Hematopoietic multipotent progenitor cell treated with erythropoietin and hydrocortisone succinate and interleukin-3 and kit ligand, for 15 days (in vitro differentiated cells): ENCODE measurements around the gene KLK4.

Experiments used
- DNase-seq: peaks from one replicate; pipeline ENCODE4 v3.0.0-alpha.2; 2015; ENCODE audit warnings: low spot score

KLK4 gene

DNA sequence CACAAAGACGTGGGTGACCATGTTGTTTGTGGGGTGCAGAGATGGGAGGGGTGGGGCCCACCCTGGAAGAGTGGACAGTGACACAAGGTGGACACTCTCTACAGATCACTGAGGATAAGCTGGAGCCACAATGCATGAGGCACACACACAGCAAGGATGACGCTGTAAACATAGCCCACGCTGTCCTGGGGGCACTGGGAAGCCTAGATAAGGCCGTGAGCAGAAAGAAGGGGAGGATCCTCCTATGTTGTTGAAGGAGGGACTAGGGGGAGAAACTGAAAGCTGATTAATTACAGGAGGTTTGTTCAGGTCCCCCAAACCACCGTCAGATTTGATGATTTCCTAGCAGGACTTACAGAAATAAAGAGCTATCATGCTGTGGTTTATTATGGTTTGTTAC is 32.3 kb downstream of the KLK4 start:
- DNase-seq, result no peak

DNA sequence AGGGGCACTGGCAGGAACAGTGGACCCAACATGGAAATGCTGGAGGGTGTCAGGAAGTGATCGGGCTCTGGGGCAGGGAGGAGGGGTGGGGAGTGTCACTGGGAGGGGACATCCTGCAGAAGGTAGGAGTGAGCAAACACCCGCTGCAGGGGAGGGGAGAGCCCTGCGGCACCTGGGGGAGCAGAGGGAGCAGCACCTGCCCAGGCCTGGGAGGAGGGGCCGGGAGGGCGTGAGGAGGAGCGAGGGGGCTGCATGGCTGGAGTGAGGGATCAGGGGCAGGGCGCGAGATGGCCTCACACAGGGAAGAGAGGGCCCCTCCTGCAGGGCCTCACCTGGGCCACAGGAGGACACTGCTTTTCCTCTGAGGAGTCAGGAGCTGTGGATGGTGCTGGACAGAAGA is 33.9 kb downstream of the KLK4 start:
- DNase-seq, result no peak

DNA sequence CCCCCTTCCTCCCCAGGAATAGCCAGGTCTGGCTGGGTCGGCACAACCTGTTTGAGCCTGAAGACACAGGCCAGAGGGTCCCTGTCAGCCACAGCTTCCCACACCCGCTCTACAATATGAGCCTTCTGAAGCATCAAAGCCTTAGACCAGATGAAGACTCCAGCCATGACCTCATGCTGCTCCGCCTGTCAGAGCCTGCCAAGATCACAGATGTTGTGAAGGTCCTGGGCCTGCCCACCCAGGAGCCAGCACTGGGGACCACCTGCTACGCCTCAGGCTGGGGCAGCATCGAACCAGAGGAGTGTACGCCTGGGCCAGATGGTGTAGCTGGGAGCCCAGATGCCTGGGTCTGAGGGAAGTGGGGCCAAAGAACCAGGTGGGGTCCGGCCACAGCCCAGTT is 34.7 kb downstream of the KLK4 start:
- no peak for DNase-seq

DNA sequence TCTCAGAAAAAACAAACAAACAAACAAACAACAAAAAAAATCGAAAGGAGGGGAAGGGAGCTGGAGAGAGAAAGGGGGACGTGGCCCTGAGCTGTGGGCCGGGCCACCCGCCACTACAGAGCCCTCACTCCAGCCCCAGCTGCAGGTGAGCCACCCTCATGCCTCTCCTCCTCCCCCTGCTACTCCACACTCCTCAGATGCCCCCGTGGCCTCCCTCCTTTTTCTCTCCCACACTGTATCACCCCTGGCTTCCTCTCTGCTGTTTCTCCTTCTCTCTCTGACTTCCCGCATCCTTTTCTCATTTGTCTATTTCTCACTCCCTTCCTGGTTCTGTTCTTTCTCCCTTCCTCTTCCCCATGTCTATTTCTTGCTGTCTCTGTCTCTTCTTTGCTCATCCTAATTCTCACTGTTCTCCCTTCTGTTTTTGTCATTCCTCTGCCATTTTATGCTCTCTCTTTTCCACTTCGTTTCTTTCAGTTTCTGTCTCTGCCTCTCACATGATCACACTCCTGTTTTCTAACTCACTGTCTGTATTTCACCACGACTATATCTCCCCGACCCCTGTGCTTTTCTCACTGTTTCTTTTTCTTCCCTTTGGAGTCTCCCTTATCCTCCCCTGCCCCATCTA is 35.3 kb downstream of the KLK4 start:
- DNase-seq, result no peak

DNA sequence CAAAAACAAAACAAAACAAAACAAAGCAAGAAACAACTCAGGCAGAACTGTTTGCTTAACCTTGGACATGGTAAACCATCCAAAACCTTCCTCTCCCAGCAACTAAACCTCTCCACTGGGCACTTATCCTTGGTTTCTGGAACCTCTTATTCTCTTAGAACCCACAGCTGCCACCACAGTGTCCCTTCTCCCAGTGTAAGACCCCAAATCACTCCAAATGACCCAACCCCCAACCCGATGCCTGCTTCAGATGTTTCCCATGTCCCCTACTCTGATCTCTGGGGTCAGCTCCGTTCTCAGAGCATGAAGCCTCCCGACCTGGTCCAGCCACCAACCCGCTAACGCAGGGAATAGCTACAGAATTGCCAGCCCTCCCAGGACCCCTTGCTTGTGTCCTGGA is 37.0 kb downstream of the KLK4 start:
- no peak for DNase-seq

DNA sequence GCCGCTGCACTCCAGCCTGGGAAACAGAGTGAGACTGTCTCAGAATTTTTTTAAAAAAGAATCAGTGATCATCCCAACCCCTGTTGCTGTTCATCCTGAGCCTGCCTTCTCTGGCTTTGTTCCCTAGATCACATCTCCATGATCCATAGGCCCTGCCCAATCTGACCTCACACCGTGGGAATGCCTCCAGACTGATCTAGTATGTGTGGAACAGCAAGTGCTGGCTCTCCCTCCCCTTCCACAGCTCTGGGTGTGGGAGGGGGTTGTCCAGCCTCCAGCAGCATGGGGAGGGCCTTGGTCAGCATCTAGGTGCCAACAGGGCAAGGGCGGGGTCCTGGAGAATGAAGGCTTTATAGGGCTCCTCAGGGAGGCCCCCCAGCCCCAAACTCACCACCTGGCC is 38.1 kb downstream of the KLK4 start, which contains the start of gene KLK2:
KLK2 (plus strand) TSS at position 384 of the 400 bp plus-strand sequence. CDS start 35 bp downstream, outside the sequence.
- DNase-seq, result no peak

DNA sequence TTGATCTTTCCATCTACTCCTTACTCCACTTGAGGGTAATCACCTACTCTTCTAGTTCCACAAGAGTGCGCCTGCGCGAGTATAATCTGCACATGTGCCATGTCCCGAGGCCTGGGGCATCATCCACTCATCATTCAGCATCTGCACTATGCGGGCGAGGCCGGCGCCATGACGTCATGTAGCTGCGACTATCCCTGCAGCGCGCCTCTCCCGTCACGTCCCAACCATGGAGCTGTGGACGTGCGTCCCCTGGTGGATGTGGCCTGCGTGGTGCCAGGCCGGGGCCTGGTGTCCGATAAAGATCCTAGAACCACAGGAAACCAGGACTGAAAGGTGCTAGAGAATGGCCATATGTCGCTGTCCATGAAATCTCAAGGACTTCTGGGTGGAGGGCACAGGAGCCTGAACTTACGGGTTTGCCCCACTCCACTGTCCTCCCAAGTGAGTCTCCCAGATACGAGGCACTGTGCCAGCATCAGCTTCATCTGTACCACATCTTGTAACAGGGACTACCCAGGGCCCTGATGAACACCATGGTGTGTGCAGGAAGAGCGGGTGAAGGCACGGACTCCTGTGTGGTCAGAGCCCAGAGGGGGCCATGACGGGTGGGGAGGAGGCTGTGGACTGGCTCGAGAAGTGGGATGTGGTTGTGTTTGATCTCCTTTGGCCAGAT is 40.6 kb downstream of the KLK4 start:
- DNase-seq, result peak; percentile 5

DNA sequence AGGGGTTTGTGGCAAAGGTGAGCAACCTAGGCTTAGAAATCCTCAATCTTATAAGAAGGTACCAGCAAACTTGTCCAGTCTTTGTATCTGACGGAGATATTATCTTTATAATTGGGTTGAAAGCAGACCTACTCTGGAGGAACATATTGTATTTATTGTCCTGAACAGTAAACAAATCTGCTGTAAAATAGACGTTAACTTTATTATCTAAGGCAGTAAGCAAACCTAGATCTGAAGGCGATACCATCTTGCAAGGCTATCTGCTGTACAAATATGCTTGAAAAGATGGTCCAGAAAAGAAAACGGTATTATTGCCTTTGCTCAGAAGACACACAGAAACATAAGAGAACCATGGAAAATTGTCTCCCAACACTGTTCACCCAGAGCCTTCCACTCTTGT is 41.7 kb downstream of the KLK4 start:
- DNase-seq, result no peak

DNA sequence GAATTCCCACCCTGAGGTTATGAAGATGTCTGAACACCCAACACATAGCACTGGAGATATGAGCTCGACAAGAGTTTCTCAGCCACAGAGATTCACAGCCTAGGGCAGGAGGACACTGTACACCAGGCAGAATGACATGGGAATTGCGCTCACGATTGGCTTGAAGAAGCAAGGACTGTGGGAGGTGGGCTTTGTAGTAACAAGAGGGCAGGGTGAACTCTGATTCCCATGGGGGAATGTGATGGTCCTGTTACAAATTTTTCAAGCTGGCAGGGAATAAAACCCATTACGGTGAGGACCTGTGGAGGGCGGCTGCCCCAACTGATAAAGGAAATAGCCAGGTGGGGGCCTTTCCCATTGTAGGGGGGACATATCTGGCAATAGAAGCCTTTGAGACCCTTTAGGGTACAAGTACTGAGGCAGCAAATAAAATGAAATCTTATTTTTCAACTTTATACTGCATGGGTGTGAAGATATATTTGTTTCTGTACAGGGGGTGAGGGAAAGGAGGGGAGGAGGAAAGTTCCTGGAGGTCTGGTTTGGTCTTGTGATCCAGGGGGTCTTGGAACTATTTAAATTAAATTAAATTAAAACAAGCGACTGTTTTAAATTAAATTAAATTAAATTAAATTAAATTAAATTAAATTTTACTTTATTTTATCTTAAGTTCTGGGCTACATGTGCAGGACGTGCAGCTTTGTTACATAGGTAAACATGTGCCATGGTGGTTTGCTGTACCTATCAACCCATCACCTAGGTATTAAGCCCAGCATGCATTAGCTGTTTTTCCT is 49.5 kb downstream of the KLK4 start:
- no peak for DNase-seq

DNA sequence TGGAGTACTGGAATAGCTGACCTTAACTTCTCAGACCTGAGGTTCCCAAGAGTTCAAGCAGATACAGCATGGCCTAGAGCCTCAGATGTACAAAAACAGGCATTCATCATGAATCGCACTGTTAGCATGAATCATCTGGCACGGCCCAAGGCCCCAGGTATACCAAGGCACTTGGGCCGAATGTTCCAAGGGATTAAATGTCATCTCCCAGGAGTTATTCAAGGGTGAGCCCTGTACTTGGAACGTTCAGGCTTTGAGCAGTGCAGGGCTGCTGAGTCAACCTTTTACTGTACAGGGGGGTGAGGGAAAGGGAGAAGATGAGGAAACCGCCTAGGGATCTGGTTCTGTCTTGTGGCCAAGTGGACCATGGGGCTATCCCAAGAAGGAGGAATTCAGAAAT is 50.2 kb downstream of the KLK4 start:
- no peak for DNase-seq

DNA sequence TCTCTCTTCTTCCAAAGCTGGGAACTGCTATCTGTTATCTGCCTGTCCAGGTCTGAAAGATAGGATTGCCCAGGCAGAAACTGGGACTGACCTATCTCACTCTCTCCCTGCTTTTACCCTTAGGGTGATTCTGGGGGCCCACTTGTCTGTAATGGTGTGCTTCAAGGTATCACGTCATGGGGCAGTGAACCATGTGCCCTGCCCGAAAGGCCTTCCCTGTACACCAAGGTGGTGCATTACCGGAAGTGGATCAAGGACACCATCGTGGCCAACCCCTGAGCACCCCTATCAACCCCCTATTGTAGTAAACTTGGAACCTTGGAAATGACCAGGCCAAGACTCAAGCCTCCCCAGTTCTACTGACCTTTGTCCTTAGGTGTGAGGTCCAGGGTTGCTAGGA is 51.3 kb downstream of the KLK4 start:
- DNase-seq, result no peak

DNA sequence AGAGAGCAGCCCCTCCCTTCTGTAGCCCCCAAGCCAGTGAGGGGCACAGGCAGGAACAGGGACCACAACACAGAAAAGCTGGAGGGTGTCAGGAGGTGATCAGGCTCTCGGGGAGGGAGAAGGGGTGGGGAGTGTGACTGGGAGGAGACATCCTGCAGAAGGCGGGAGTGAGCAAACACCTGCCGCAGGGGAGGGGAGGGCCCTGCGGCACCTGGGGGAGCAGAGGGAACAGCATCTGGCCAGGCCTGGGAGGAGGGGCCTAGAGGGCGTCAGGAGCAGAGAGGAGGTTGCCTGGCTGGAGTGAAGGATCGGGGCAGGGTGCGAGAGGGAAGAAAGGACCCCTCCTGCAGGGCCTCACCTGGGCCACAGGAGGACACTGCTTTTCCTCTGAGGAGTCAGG is 52.3 kb downstream of the KLK4 start:
- DNase-seq, result no peak

DNA sequence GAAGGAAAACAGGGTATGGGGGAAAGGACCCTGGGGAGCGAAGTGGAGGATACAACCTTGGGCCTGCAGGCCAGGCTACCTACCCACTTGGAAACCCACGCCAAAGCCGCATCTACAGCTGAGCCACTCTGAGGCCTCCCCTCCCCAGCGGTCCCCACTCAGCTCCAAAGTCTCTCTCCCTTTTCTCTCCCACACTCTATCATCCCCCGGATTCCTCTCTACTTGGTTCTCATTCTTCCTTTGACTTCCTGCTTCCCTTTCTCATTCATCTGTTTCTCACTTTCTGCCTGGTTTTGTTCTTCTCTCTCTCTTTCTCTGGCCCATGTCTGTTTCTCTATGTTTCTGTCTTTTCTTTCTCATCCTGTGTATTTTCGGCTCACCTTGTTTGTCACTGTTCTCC is 53.8 kb downstream of the KLK4 start:
- no peak for DNase-seq
